Sigmoid colon (tissue), 4 donors: ENCODE measurements around the gene MPPED1.

Experiments used
- EP300 ChIP-seq, 4 donors: sonication (generic); formaldehyde crosslinking; IDR thresholded peaks; one replicate each; pipeline ENCODE4 v1.6.1; 2017; ENCODE audit warnings: antibody characterized with exemption in 4 of 4
- POLR2A ChIP-seq, 2 donors: fragments of 450-650 bp; IDR thresholded peaks; one replicate each; pipeline ENCODE4 v1.6.1; 2016; ENCODE audit warnings: antibody characterized with exemption in 2 of 2, mild to moderate bottlenecking in 2 of 2, moderate library complexity in 2 of 2
- POLR2AphosphoS5 ChIP-seq, 4 donors: sonication (generic); formaldehyde crosslinking; IDR thresholded peaks; one replicate each; pipeline ENCODE4 v1.6.1; 2017; ENCODE audit warnings: antibody characterized with exemption in 4 of 4
- TF ChIP-seq, protein P1 (sequence below), 4 experiments: fragments of 450-650 bp in 3 of 4; fragments of 200-600 bp in 1 of 4; IDR thresholded peaks; one replicate each; pipeline ENCODE4 v1.5.1; 2016 to 2019; ENCODE audit warnings: antibody characterized with exemption in 4 of 4, mild to moderate bottlenecking in 3 of 4, moderate library complexity in 2 of 4

GRCh38 chr22:43528601-43529360 lies 117.0 kb downstream of the MPPED1 start:
- TF ChIP-seq, protein P1, sequence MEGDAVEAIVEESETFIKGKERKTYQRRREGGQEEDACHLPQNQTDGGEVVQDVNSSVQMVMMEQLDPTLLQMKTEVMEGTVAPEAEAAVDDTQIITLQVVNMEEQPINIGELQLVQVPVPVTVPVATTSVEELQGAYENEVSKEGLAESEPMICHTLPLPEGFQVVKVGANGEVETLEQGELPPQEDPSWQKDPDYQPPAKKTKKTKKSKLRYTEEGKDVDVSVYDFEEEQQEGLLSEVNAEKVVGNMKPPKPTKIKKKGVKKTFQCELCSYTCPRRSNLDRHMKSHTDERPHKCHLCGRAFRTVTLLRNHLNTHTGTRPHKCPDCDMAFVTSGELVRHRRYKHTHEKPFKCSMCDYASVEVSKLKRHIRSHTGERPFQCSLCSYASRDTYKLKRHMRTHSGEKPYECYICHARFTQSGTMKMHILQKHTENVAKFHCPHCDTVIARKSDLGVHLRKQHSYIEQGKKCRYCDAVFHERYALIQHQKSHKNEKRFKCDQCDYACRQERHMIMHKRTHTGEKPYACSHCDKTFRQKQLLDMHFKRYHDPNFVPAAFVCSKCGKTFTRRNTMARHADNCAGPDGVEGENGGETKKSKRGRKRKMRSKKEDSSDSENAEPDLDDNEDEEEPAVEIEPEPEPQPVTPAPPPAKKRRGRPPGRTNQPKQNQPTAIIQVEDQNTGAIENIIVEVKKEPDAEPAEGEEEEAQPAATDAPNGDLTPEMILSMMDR (IDR thresholded peaks at IDR 0.05) = no peak
- TF ChIP-seq POLR2AphosphoS5 (IDR thresholded peaks at IDR 0.05) (no peak), POLR2A (IDR thresholded peaks at IDR 0.05) (no peak), EP300 (IDR thresholded peaks at IDR 0.05) (no peak)
